H1 (cell line): ENCODE measurements around the gene SPTLC3. TPM values are rescaled to one million over a fixed set of nuclear protein-coding genes. Genes with fewer than 3 reads are reported as not detected.

Experiments
- CTCF ChIA-PET: fragments of 300-600 bp; sonication (Branson Sonifier 250); formaldehyde crosslinking; loops from one replicate; lab custom pipeline; 2021; ENCODE audit not compliant: partially characterized antibody; lab: Charles Lee
- POLR2A ChIA-PET: fragments of 300-600 bp; sonication (Branson Sonifier 250); formaldehyde crosslinking; loops from one replicate; lab custom pipeline; 2021; ENCODE audit warnings: inconsistent platforms; ENCODE audit not compliant: partially characterized antibody; lab: Charles Lee
- DNase-seq, 2 experiments: peaks; one replicate each; pipeline versions ENCODE4 v3.0.0 to v3.0.0-alpha.2; 2010 to 2022; ENCODE audit warnings: low spot score in 2 of 2, low read depth in 1 of 2, mixed read lengths in 1 of 2
- FAIRE-seq: peaks from 2 replicates; lab custom pipeline; 2011; peaks lifted over from hg19 to GRCh38; lab: Jason Lieb, UNC
- H2AFZ ChIP-seq: 2 replicates; pipeline ENCODE4 v1.8.1; 2012; ENCODE audit warnings: low read length, inconsistent platforms
- H2AK5ac ChIP-seq: 2 replicates; pipeline ENCODE4 v1.6.1; 2013; ENCODE audit warnings: low read depth, low read length
- H2BK120ac ChIP-seq: replicated peaks from 2 replicates; pipeline ENCODE3; 2013; ENCODE audit warnings: low read depth, low read length, inconsistent platforms
- H2BK12ac ChIP-seq: 2 replicates; pipeline ENCODE4 v1.6.1; 2013; ENCODE audit warnings: low read depth, low read length
- H2BK15ac ChIP-seq: 2 replicates; pipeline ENCODE4 v1.6.1; 2013; ENCODE audit warnings: low read length
- H2BK20ac ChIP-seq: 2 replicates; pipeline ENCODE4 v1.6.1; 2013; ENCODE audit warnings: low read length
- H2BK5ac ChIP-seq: 2 replicates; pipeline ENCODE4 v1.6.1; 2013; ENCODE audit warnings: low read depth, low read length
- H3K14ac ChIP-seq: 2 replicates; pipeline ENCODE4 v1.6.1; 2013; ENCODE audit warnings: inconsistent platforms; ENCODE audit not compliant: insufficient read length
- H3K18ac ChIP-seq: 2 replicates; pipeline ENCODE4 v1.6.1; 2013; ENCODE audit warnings: low read length; ENCODE audit errors: extremely low read depth
- H3K23ac ChIP-seq: 2 replicates; pipeline ENCODE4 v1.6.1; 2013; ENCODE audit warnings: inconsistent platforms; ENCODE audit not compliant: insufficient read length
- H3K23me2 ChIP-seq: 2 replicates; pipeline ENCODE4 v1.6.1; 2013; ENCODE audit warnings: low read depth, low read length
- H3K27ac ChIP-seq: 2 replicates; pipeline ENCODE4 v1.6.1; 2011; ENCODE audit warnings: low read depth, low read length, inconsistent platforms
- H3K27me3 ChIP-seq, 4 experiments: replicated peaks in 1 of 4; 1 replicate in 1 of 4; 2 replicates in 3 of 4; pipeline versions ENCODE4 v1.6.1 to v1.8.1; 2011 to 2013; ENCODE audit warnings: low read length in 3 of 4, mild to moderate bottlenecking in 3 of 4, inconsistent platforms in 2 of 4, mixed read lengths in 2 of 4, moderate library complexity in 1 of 4; ENCODE audit not compliant: control insufficient read depth in 3 of 4, insufficient read depth in 3 of 4; ENCODE audit errors: extremely low read depth in 1 of 4
- H3K36me3 ChIP-seq, 4 experiments: 2 replicates each; pipeline versions ENCODE4 v1.6.1 to v1.8.1; 2011 to 2013; ENCODE audit warnings: mild to moderate bottlenecking in 4 of 4, low read length in 3 of 4, moderate library complexity in 2 of 4, control low read depth in 1 of 4, inconsistent platforms in 1 of 4; ENCODE audit not compliant: insufficient read depth in 4 of 4, control insufficient read depth in 2 of 4
- H3K4ac ChIP-seq: replicated peaks from 2 replicates; pipeline ENCODE3; 2013; ENCODE audit warnings: low read length, low read depth, mixed read lengths, inconsistent platforms; ENCODE audit not compliant: insufficient read length
- H3K4me1 ChIP-seq, 4 experiments: replicated peaks in 1 of 4; 1 replicate in 1 of 4; 2 replicates in 3 of 4; pipeline versions ENCODE4 v1.6.1 to v1.8.1; 2011 to 2013; ENCODE audit warnings: low read length in 3 of 4, inconsistent platforms in 2 of 4, mixed read lengths in 1 of 4; ENCODE audit not compliant: insufficient read depth in 4 of 4, control insufficient read depth in 3 of 4
- H3K4me2 ChIP-seq, 2 experiments: 2 replicates each; pipeline versions ENCODE4 v1.6.1 to v1.8.1; 2011 to 2013; ENCODE audit warnings: low read depth in 2 of 2, low read length in 2 of 2, control low read depth in 1 of 2, inconsistent platforms in 1 of 2, mild to moderate bottlenecking in 1 of 2; ENCODE audit not compliant: insufficient read depth in 1 of 2
- H3K4me3 ChIP-seq, 4 experiments: fragments of 200-600, 300-600 bp in 1 of 4; sonication (generic), shearing (Covaris generic), sonication (Bioruptor Twin) in 1 of 4; 2 replicates each; pipeline versions ENCODE4 v1.5.1 to v1.8.1; 2011 to 2016; ENCODE audit warnings: low read length in 4 of 4, low read depth in 3 of 4, control low read depth in 2 of 4, inconsistent platforms in 2 of 4, mild to moderate bottlenecking in 2 of 4, mixed read lengths in 1 of 4, moderate library complexity in 1 of 4; ENCODE audit not compliant: insufficient read depth in 2 of 4; ENCODE audit errors: extremely low read depth in 1 of 4
- H3K56ac ChIP-seq: replicated peaks from 2 replicates; pipeline ENCODE3; 2013; ENCODE audit warnings: low read depth, mild to moderate bottlenecking, mixed read lengths, low read length, inconsistent platforms; ENCODE audit not compliant: insufficient read length
- H3K79me1 ChIP-seq: 2 replicates; pipeline ENCODE4 v1.6.1; 2013; ENCODE audit warnings: low read depth, low read length, control low read depth
- H3K79me2 ChIP-seq, 2 experiments: 2 replicates each; pipeline versions ENCODE4 v1.6.1 to v1.8.1; 2012 to 2013; ENCODE audit warnings: low read length in 2 of 2, mild to moderate bottlenecking in 2 of 2, inconsistent platforms in 1 of 2; ENCODE audit not compliant: insufficient read depth in 2 of 2, control insufficient read depth in 1 of 2
- H3K9ac ChIP-seq, 4 experiments: replicated peaks in 1 of 4; 1 replicate in 1 of 4; 2 replicates in 3 of 4; pipeline versions ENCODE4 v1.6.1 to v1.8.1; 2011 to 2013; ENCODE audit warnings: low read depth in 3 of 4, low read length in 3 of 4, control low read depth in 2 of 4, mild to moderate bottlenecking in 2 of 4, moderate library complexity in 2 of 4, inconsistent platforms in 1 of 4; ENCODE audit errors: extremely low read depth in 1 of 4
- H3K9me3 ChIP-seq, 2 experiments: 2 replicates each; pipeline versions ENCODE4 v1.6.1 to v1.8.1; 2012 to 2013; ENCODE audit warnings: mild to moderate bottlenecking in 2 of 2, moderate library complexity in 2 of 2, control low read depth in 1 of 2, inconsistent platforms in 1 of 2, low read depth in 1 of 2, low read length in 1 of 2, mixed read lengths in 1 of 2; ENCODE audit not compliant: insufficient read depth in 2 of 2
- H4K20me1 ChIP-seq, 2 experiments: replicated peaks in 1 of 2; 2 replicates each; pipeline versions ENCODE3 to v1.8.1; 2011 to 2013; ENCODE audit warnings: inconsistent platforms in 2 of 2, low read length in 2 of 2, mild to moderate bottlenecking in 1 of 2; ENCODE audit not compliant: insufficient read depth in 2 of 2, control insufficient read depth in 1 of 2
- H4K5ac ChIP-seq: 2 replicates; pipeline ENCODE4 v1.6.1; 2013; ENCODE audit warnings: low read length, low read depth, mixed read lengths, inconsistent platforms; ENCODE audit not compliant: insufficient read length
- H4K8ac ChIP-seq: 2 replicates; pipeline ENCODE4 v1.8.0; 2013; ENCODE audit warnings: mild to moderate bottlenecking, moderate library complexity, low read length, inconsistent platforms; ENCODE audit not compliant: insufficient read depth; ENCODE audit errors: extremely low read depth
- H4K91ac ChIP-seq: replicated peaks from 2 replicates; pipeline ENCODE3; 2013; ENCODE audit warnings: low read length, mixed read lengths, inconsistent platforms; ENCODE audit not compliant: insufficient read length
- KDM1A ChIP-seq: fragments of 200-600, 300-600 bp; sonication (generic); IDR thresholded peaks from 2 replicates; pipeline ENCODE4 v1.7.1; 2016; ENCODE audit warnings: mild to moderate bottlenecking, low read length, borderline replicate concordance
- NRF1 ChIP-seq: IDR thresholded peaks from 2 replicates; pipeline ENCODE4 v1.6.1; 2011; ENCODE audit warnings: mild to moderate bottlenecking, low read depth, low read length, improper control_type of control experiment
- SP4 ChIP-seq: IDR thresholded peaks from 2 replicates; pipeline ENCODE4 v1.6.1; 2012; ENCODE audit warnings: low read length, inconsistent platforms
- TEAD4 ChIP-seq: IDR thresholded peaks from 2 replicates; pipeline ENCODE4 v1.6.1; 2012; ENCODE audit warnings: low read depth, low read length, inconsistent platforms, mixed read lengths
- USF2 ChIP-seq: IDR thresholded peaks from 2 replicates; pipeline ENCODE4 v1.6.1; 2011; ENCODE audit warnings: low read length, improper control_type of control experiment
- WGBS, 2 experiments: shearing (Covaris generic) in 1 of 2; methylation state at CpG; one replicate each; pipeline versions ENCODE4 v1.1.6 to v1.1.7; 2013 to 2015; ENCODE audit warnings: low lambda C conversion rate in 2 of 2, mixed read lengths in 2 of 2, inconsistent platforms in 1 of 2, low coverage in 1 of 2, missing lambda C conversion rate in 1 of 2; ENCODE audit not compliant: insufficient replicate concordance in 2 of 2, insufficient coverage in 1 of 2, insufficient read length in 1 of 2; ENCODE audit errors: extremely low coverage in 1 of 2, missing lambda C conversion rate in 1 of 2; 5-methylcytosine and 5-hydroxymethylcytosine counted together
- polyA plus RNA-seq, 7 experiments: library from polyadenylated mRNA; depleted of rRNA in 3 of 7; stranded (reverse) in 5 of 7; unstranded in 2 of 7; fragments of >200 nt in 5 of 7; fragments of 200-250 nt in 2 of 7; gene quantifications; 1 replicate in 5 of 7; 2 replicates in 1 of 7; 4 replicates in 1 of 7; pipeline versions ENCODE4 v1.2.1 to v1.2.3, GENCODE V29; 2011 to 2013; ENCODE audit warnings: missing spikeins in 2 of 7, mixed read lengths in 2 of 7
- total RNA-seq: library from RNA; stranded (reverse); fragmentation: NEBNext Ultra II Directional; extraction: Animal tissue kit (Norgen Biotek cat#: 25700); gene quantifications from 2 replicates; pipeline ENCODE4 v1.2.1, GENCODE V29; 2021

The SPTLC3 gene
- total and polyA plus RNA-seq, 2 of the 8 experiments (the other 6 are each of a cell fraction or from before 2014, with no cell fraction given) = 0.23 to 0.82 TPM

- Histone ChIP-seq H3K23me2 (no peaks in the 10 kb centered on the region), H3K14ac (no peak overlapping the region), H3K4me2 (peak overlapping the region in 1 of 2 experiments; percentile 20; a peak in 1 of 4 replicates), H3K27ac (no peak overlapping the region), H3K27me3 (no peaks in the 10 kb centered on the region; a peak in 1 of 7 replicates), H3K23ac (no peak overlapping the region), H2BK5ac (no peak overlapping the region), H3K9ac (no peak overlapping the region), H2AK5ac (no peak overlapping the region), H2BK15ac (no peak overlapping the region), H4K20me1 (no peaks in the 10 kb centered on the region), H3K18ac (no peak overlapping the region), H2BK120ac (no peak overlapping the region), H3K4me1 (peaks cover 0 to 3% (median 0%) of the 10 kb centered on the region in 4 experiments; a peak in 2 of 7 replicates), H3K4ac (no peak overlapping the region), H3K36me3 (no peaks in the 10 kb centered on the region), H2BK20ac (no peak overlapping the region), H4K5ac (no peak overlapping the region), H2BK12ac (no peak overlapping the region), H2AFZ (no peak overlapping the region), H4K91ac (no peak overlapping the region), H3K9me3 (no peaks in the 10 kb centered on the region), H4K8ac (no peak overlapping the region), H3K56ac (no peak overlapping the region), H3K79me2 (no peaks in the 10 kb centered on the region), H3K79me1 (no peaks in the 10 kb centered on the region), H3K4me3 (no peak overlapping the region)
- DNase-seq (no peak), FAIRE-seq (peak; percentile 82)
- ChIA-PET POLR2A (no interaction called here), CTCF (interaction anchor here (0.8 to 1.3 kb wide), 2 partner anchors 11 to 92 kb away, joined by 3 to 6 read pairs; no protein-coding TSS in a partner anchor)
- TF ChIP-seq NRF1 = no peak
- TF ChIP-seq KDM1A = no peak
- peak; percentile 65 for TF ChIP-seq USF2
- peak; percentile 45; the same call in 1 of the 2 replicates for TF ChIP-seq TEAD4
- no peak for TF ChIP-seq SP4
- WGBS, 2 experiments = 68% methylated on average over 1 of the region's 1 CpG; no CpG with 5 or more reads in 1 of the 2 experiments
These were observed 4.1 kb downstream of the SPTLC3 start for GRCh38 chr20:13012886-13013285.
